GM21737 (cell line): ENCODE results near the gene ADGRG6.
"Not testable (repeated sequence)": the region's sequence is repeated elsewhere in the genome, so short reads cannot be mapped to it uniquely, and the experiment has no call there.

Experiments
- ATAC-seq: cut with Tn5 transposase; IDR thresholded peaks from one replicate; pipeline ENCODE4 v1.9.1; 2021; ENCODE audit warnings: mild to moderate bottlenecking, moderate library complexity; ENCODE audit not compliant: unreplicated experiment

The ADGRG6 gene

DNA sequence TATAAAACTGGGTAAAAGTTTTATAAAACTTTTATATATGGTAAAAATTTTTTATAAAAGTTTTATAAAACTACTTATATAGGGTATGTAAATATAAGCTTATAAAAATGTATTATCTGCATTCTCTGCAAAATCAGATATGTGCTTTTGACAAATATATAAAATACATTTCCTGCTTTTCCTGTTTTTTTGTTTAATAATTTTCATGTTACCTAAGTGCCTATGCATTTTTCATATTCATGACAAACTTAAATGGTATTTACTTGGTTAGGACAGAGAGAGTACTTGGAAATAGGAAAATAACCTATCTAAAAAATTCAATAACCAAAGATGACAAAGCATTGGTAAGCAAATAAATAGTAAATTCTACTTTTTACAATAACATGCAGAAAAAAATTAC is 41.2 kb downstream of the ADGRG6 start:
- no peak for ATAC-seq

DNA sequence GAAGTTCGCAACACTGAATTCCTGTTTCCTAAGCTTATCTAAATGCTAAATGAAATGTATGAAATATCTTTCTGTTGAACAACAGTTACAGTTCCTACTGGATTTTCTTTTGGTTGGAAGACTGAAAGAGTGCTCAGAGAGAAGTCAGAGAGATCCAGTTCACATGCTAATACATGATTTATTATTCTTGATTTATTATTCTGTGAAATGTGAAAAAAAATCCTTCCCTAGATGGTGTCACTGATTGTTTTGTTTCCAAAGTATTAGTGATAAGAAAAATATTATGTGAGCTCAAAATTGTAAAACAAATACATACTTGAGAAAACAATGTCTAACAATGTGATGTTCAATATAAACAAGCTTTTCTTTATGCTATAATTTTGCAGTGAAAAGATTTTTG is 42.1 kb downstream of the ADGRG6 start:
- ATAC-seq: no peak

DNA sequence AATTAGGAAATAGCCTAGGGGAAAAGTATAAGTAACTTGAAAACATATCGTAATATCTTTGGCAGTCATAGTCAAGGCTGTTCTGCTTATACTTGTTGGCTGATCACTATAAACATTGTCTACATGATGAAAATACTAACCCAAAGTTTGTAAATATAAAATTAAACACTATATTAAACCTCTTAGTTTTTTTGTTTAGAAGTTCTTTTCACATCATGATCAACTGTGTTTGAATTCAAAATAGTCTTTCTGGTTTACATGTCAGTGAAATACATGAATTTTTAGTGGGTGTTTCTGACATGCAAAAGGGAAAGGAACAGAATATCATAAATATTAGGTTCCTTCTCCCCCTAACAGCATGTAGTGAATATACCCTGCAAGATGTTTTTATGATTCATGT is 43.5 kb downstream of the ADGRG6 start:
- no peak for ATAC-seq

DNA sequence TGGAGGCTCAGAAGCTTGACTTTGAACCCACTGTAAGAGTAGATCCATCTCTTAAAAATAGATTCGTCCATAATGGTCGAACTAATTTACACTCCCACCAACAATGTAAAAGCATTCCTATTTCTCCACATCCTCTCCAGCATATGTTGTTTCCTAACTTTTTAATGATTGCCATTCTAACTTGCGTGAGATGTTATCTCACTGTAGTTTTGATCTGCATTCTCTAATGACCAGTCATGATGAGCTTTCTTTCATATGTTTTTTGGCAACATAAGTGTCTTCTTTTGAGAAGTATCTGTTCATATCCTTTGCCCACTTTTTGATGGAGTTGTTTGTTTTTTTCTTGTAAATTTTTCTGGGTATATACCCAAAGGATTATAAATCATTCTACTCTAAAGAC is 44.4 kb downstream of the ADGRG6 start:
- ATAC-seq: not testable (repeated sequence)

DNA sequence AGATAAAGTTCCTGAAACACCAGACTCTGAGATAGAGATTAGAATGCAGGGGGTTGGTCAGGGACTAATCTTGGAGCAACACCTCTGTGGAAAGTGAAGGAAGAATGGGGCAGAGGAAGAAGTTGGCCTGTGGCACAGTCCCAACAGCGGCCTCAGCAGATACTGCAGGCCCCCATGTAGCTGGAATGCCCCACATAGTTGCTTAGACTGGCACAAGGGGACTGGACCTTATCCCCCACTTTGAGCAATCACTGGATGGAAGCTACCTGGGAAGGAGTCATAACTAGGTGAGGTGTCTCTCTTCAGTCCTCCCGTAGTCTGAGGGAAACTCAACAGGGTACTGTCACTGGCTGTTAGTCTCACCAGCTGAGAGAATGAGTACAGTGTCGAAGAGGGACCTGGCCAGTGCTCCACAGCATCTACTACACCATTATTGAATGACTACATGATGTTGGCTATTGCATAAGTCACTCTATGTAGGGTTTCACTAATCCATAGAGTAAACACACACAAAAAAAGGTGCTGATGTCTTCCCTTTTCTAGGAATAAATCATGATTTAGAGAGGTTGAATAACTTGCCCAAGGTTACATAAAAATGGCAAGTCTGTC is 47.5 kb downstream of the ADGRG6 start:
- no peak for ATAC-seq

DNA sequence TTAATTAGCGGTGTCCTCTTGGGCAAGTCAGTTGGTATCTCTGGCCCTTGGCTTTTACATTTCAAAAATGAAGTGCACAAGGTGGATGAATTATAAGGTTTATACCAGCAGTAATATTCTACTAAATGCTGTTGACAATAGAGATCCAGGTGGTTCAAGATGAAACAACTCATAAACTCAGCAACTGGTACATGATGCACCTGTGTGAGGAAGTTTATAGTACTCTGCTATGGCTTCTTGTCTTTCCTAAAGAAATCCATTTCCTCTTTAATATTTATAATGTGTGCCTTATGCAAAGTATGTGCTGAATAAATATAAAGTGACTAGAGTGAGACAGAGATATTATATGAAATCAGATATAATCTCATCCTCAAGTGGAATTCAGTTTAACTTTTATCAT is 48.5 kb downstream of the ADGRG6 start:
- no peak for ATAC-seq

DNA sequence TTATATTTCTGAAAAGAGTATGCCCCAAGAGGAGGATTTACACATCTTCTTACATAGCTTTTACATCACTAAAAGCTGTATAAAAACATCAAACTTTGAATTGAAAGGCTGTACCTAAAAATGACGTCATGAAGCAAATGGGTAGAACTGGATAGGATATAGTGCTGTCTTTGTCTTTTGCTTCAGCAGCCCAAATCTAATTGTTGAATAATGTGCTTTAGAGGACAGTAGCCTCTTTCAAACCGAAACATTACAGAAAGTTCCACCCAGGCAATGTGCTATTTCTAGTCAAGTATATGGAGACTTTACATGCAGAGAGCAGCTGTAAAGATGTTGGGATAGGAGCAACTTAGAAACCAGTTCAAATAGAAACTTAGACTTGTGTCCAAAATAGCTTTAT is 51.9 kb downstream of the ADGRG6 start:
- ATAC-seq: no peak

DNA sequence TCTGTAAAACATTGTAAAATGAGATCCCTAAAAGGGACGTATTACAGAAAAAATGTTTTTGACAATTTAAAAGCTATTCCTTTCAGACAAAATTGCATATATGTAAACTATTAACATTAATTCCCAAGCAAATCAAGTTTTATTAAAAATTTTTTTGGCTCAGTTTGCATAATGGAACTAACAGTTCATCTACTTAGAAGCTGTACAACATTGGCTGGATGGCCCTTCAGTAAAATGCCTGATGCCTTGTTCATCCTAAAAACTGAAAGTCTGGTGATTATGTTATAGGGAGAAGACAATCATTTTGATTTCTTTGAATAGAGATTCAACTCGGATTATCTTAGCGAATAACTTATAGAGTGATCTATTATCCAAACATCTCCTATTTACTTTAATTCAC is 52.8 kb downstream of the ADGRG6 start:
- no peak for ATAC-seq

DNA sequence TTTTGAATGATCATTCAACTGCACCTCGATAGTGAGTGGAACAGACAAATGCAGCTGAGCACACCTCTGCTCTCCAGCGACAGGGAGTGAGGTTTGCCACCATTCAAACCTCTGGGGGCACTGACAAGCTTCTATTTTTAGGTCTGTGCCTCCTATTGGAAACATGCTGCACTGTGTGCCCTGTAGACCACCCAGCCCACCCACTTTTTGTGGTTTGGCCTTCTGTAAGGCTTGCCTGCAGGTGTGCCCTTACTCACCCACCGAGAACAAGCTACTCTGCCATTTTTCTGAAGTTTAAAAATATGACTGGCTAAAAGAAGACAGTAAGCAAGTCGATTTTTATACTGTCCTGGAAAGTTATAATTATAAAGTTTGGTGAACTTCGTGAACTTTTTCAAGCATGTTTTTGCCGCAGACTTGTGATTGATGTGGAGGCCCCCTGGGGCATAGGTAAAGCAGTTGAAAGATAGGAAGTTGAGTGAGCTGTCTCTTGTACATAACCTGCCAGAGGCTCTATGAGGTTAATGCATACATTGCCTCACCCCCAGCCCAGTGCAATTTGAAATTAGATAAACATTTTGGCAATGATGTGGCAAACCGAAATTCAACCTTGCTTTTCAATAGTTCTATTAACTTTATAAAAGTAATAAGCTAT is 53.8 kb downstream of the ADGRG6 start:
- ATAC-seq: no peak

DNA sequence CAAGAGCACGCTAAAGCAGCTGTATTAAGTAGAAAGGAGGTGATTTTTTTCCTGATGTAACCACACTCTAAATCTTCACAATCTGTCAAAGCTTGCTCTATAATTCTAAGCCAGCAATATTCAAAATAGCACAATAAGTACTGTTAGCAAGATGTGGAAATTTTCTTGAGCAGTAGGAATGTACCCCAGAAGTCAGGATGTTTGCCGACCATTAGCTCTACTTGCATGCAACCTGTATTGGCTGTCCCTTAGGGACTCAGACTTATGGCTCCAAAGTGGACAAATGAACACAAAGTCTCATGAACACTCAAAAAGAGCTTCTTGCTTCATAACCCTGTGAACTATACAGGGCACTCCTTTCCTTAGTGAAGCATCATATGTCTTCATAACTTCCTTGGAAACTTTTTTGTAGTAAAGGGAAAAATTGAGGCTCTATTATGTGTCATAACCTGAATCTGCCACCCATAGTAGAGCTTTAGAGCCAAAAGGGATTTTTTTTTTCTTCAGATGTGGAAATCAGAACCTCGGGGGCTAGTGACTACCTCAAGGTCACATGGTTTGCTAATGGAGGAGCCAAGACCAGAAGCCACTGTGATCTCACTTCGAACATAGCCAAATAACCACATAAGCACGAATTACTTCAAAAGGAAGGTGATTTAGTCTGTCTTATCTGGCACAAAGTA is 54.5 kb downstream of the ADGRG6 start:
- no peak for ATAC-seq

DNA sequence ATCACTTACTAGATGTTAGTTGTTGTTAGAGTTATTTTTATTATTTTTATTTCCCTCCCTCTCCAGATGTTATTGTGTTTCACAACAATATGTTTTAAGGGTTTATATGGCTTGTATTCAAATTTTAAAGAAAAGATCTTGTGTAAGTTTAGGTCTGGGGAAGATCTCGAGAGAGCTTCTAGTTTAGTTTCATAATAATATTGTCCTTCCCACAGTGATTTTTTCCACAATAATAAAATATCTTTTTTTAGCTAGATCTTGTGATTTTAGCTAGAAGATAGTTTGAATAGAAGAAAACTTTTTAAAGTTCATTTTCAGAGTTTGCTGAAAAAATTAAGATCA is 55.0 kb downstream of the ADGRG6 start:
- ATAC-seq: no peak

DNA sequence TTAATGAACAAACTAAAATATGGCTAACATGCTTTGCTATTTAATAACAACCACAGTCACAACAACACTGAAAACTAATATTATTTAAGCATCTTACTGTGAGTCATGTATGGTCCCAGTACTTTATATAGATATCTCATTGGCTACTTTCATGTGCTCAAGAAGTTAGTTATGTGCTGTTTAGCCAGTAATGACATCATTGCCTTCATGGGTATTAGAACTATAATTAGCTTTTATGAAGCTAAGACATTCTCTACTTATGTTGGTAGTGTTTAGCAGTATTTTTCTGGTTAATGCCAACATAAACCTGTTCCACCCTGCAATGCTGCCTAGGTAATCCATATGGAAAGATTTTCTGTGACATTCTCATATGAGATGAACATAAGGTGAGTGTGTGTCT is 56.1 kb downstream of the ADGRG6 start:
- no peak for ATAC-seq

DNA sequence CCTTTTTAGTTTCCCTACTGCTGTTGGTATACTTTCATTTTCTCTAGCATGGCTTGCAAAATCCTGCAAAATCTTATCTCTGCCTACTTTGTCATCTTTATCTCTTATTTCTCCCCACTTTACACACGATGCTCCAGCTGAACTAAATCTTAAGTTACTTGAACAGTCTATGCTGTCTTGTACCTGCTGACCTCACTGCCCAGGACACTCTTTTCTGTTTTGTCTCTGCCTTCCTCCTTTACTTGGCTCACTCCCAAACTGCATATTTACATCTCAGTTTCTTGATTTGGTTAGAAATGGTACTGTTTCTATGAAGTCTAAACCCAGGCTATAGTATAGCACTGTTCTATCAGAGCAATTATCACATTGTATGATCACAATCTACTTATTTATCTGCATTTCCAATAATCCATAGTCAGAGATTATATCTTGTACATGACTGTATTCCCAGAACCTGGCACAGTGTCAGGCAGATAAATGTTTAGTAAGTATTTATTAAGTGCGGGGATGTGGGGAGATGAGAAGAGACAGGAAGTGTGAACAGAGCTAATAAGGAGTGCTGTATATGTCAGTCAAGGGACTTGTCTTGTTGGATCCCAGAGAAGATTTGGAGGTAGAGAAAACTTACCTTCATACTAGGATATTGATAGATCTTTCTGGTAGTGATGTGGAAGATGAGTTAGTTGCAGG is 57.6 kb downstream of the ADGRG6 start:
- ATAC-seq: no peak

DNA sequence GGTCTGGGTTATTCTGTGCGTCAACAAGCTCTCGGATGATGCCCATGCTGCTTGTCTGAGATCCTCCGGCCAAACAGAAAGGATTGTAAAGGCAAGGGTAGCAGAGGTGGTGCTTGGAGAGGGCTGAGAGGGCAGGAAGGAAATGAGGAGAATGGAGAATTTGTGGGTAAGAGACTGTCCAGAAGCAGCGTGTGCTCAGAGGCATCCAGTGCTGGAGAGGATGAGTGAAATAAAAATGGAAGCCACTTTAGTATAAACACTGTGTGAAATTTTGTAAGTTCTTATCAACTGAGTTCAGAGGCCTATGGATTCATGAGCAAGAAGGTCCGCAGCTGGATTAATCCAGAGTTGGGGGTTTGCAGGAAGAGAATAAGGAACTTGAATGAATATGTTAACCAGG is 59.5 kb downstream of the ADGRG6 start:
- ATAC-seq: no peak

DNA sequence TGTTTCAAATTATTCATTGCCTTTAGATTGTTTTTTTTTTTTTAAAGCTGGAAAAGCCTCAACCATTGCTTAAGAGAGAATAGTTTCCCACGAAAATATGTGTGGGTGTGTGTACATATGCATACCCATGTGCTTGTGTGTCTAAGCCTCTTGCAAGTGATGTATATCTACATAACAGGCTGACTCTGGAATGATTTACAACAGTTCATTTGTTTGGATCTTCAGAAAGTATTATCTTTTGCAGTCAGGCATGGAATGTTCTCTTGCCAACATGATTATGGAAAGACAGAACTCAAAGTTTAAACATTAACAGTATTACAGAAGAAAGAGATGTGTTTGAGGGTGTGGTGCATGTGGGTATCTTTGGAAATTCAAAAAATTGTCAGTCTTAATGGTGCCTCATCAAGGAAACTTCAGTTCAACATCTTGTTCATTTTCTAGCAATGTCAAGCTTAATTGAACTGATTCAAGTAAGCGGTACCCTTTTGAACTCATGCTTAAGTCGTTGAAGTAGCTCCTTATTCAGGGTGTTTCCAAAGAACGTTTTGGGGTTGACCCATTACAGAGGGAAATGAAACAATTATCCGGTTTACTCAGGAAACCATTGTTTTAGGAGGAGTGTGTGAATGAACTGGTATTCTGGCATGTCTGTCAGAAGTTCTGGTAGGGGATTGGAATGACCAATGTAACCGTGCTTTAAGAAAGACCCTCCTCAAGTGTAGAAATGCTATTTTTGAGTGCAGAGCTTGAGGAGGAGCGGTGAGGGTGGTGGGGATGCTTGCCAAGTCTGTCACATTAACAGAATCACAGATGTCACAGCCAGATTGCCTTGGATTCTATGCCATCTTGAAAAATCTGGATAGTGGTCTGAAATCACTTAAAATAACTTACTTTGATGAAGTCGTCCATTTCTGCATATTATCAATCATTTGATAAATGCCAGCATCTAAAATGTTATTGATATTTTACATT is 60.3 kb downstream of the ADGRG6 start:
- ATAC-seq: no peak

DNA sequence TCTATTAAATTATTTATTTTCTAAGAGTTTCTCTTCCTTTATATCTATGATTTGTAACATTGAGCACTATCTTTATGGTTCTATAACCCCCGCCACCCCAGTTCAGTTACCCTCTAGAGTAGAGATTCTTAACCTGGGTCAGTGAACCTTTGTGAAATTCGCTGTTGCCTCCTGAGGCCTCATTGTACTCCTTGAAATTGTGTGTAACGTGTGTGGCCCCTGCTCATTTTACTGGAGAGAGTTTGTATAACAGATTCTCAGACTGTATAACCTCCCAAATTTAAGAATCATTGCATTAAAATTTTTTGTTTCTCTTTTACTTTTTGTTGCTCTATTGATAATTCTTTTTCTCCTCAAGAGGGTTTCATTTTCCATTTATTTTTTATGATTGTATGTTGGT is 65.3 kb downstream of the ADGRG6 start:
- no peak for ATAC-seq

DNA sequence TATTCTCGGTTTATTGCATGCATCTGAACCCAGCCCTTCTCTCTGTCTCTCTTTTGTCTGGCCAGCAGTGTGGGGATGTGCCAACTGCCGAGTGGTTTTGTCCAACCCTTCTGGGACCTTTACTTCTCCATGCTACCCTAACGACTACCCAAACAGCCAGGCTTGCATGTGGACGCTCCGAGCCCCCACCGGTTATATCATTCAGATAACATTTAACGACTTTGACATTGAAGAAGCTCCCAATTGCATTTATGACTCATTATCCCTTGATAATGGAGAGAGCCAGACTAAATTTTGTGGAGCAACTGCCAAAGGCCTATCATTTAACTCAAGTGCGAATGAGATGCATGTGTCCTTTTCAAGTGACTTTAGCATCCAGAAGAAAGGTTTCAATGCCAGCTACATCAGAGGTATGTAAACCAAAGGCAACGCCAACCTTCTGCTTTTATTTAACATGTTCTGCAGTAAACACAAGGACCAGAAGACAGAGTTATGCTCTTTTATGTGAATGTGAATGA is 65.8 kb downstream of the ADGRG6 start:
- no peak for ATAC-seq

DNA sequence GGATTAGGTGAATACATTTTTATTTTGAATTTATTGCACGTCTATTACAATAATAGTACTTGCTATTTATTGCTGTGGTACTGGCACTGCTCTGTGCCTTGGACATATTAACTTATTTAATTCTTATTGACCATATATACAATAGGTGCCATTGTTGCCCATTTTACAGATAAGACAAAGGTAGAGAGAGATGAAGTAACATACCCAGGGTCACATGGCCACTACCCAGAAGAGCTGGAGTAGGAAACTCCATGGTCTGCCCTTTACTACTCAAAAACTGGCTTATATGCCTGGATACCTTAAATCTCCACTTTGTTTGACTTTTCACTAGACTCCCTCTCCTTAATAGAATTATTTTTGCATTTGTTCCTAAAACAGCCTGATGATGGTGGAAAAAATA is 67.5 kb downstream of the ADGRG6 start:
- ATAC-seq: no peak

DNA sequence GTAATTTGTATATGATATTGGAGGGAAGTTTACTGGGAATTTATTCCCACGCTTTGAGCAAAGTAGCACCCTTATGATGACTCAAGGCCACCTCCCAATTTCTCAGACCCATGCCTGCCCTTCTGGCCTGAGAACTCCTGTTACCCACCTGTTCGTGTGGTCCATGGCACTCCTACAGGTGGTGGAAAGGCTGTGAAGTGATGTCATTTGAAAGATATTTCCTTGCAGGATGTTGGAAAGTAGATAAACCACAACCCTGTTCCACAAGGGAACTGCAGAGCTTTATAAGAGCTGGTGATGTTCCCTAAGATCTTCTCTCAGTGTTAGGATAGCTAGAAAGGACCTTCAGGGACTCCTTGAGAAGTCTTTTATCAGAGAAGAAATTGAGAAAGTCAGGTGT is 70.5 kb downstream of the ADGRG6 start:
- ATAC-seq: no peak

DNA sequence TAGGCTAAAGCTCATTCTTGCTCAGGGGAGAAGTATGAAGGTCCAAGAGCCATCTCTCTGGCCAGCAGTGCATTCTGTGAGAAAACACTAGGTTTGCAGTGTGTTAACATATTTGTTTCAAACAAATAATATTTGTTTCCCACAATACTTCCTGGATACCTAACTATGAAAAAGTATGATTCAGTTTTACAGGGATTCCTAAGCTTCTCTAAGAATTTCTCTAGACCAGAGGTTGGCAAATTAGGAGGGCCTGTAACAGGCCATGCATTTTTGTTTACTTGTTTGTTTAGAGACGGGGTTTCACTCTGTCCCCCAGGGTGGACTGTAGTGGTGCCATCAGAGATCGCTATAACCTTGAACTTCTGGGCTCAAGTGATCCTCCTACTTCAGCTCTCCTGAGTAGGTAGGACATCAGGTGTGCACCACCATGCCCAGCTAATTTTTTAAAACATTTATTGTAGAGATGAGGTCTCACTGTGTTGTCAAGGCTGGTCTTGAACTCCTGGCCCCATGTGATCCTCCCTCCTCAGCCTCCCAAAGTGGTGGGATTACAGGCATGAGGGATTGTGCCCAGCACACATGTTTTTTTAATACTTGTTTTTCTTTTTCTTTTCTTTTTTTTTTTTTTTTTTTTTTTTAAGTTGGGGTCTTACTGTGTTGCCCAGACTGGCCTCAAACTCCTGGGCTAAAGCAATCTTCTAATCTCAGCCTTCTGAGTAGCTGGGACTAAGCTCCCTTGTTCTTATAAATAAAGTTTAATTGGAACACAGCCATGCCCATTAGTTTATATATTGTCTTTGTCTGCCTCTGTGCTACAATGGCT is 71.7 kb downstream of the ADGRG6 start:
- no peak for ATAC-seq
